Measurements from ENCODE around the gene SWI5.
"Not testable (repeated sequence)": the region's sequence is repeated elsewhere in the genome, so short reads cannot be mapped to it uniquely, and the experiment has no call there.

DNA sequence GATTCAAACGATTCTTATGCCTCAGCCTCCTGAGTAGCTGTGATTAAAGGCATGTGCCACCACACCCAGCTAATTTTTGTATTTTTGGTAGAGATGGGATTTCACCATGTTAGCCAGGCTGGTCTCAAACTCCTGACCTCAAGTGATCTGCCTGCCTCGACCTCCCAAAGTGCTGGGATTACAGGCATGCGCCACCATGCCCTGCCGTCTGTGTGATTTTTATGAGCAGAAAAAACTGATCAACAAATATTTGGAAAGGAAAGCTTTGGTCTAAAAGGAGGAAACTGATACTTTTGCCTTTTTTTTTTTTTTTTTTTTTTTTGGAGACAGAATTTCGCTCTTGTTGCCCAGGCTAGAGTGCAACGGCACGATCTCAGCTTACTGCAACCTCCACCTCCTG is 45.2 kb upstream of the SWI5 start:
- TF ChIP-seq, protein P1, sequence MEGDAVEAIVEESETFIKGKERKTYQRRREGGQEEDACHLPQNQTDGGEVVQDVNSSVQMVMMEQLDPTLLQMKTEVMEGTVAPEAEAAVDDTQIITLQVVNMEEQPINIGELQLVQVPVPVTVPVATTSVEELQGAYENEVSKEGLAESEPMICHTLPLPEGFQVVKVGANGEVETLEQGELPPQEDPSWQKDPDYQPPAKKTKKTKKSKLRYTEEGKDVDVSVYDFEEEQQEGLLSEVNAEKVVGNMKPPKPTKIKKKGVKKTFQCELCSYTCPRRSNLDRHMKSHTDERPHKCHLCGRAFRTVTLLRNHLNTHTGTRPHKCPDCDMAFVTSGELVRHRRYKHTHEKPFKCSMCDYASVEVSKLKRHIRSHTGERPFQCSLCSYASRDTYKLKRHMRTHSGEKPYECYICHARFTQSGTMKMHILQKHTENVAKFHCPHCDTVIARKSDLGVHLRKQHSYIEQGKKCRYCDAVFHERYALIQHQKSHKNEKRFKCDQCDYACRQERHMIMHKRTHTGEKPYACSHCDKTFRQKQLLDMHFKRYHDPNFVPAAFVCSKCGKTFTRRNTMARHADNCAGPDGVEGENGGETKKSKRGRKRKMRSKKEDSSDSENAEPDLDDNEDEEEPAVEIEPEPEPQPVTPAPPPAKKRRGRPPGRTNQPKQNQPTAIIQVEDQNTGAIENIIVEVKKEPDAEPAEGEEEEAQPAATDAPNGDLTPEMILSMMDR (conservative IDR thresholded peaks at IDR 0.05; ENCODE audit: low read depth, low read length), result not testable (repeated sequence)
- not testable (repeated sequence) for TF ChIP-seq EZH2 (IDR thresholded peaks at IDR 0.05; ENCODE audit: low read length, unreplicated experiment)
